ENCODE results near the gene SLC25A21.

SLC25A21 gene

GRCh38 chr14:36674659-36675058 is 497.7 kb downstream of the SLC25A21 start:
- Histone ChIP-seq H3K79me1 (ENCODE audit: low read depth, low read length) (no peaks in the 10 kb centered on the region), H3K23ac (ENCODE audit: low read depth, low read length, poor library complexity) (no peak overlapping the region), H2AFZ (ENCODE audit: low read length) (no peak overlapping the region), H4K8ac (ENCODE audit: low read depth, low read length) (no peak overlapping the region), H2BK5ac (ENCODE audit: low read length) (no peak overlapping the region), H3K4me3 (ENCODE audit: low read length in 2 of 2) (no peak overlapping the region), H3K18ac (ENCODE audit: low read length) (no peak overlapping the region), H3K4ac (ENCODE audit: low read length) (no peak overlapping the region), H4K91ac (ENCODE audit: low read depth, low read length, poor library complexity) (no peak overlapping the region), H3K9me3 (replicated peaks in 1 of 2; ENCODE audit: control insufficient read depth in 2 of 2, insufficient read depth in 1 of 2, low read depth in 1 of 2, low read length in 2 of 2) (peaks cover 0 to 2% of the 10 kb centered on the region in 2 donors), H3K9ac (ENCODE audit: low read depth, low read length, poor library complexity) (no peak overlapping the region), H2AK5ac (ENCODE audit: low read depth, low read length) (no peak overlapping the region), H2BK120ac (ENCODE audit: low read depth, low read length) (no peak overlapping the region), H2BK12ac (ENCODE audit: low read length) (no peak overlapping the region), H3K4me1 (ENCODE audit: control insufficient read depth in 2 of 2, insufficient read depth in 1 of 2, low read depth in 1 of 2, low read length in 2 of 2) (peaks cover 2 to 7% of the 10 kb centered on the region in 2 donors), H3K14ac (ENCODE audit: low read length) (no peak overlapping the region), H3K27me3 (ENCODE audit: control insufficient read depth in 3 of 3, insufficient read depth in 3 of 3, low read depth in 1 of 3, low read length in 3 of 3) (peaks cover 0 to 41% (median 0%) of the 10 kb centered on the region in 3 experiments), H3K4me2 (ENCODE audit: insufficient read depth, low read length, poor library complexity, severe bottlenecking) (no peak overlapping the region), H3K27ac (replicated peaks; ENCODE audit: low read length) (no peak overlapping the region), H3K36me3 (replicated peaks in 1 of 2; ENCODE audit: control insufficient read depth in 2 of 2, insufficient read depth in 2 of 2, low read length in 2 of 2) (no peaks in the 10 kb centered on the region), H2BK15ac (ENCODE audit: low read length) (no peak overlapping the region)
- WGBS, 2 donors (ENCODE audit: extremely low coverage in 2 of 2, insufficient read length in 2 of 2, insufficient replicate concordance in 1 of 2), result no CpG with 5 or more reads among the region's 3 CpGs
- DNase-seq (ENCODE audit: low spot score), result no peak

- no peak overlapping the region for H2BK12ac ChIP-seq (ENCODE audit: low read length)
- H3K4me3 ChIP-seq (ENCODE audit: low read length in 2 of 2), result no peak overlapping the region
- H3K9ac ChIP-seq (ENCODE audit: low read depth, low read length, poor library complexity), result no peak overlapping the region
- no peak overlapping the region for H4K8ac ChIP-seq (ENCODE audit: low read depth, low read length)
- no peak overlapping the region for H2BK15ac ChIP-seq (ENCODE audit: low read length)
- no peak overlapping the region for H2AK5ac ChIP-seq (ENCODE audit: low read depth, low read length)
- WGBS, 2 donors (ENCODE audit: extremely low coverage in 2 of 2, insufficient read length in 2 of 2, insufficient replicate concordance in 1 of 2), result no CpG with 5 or more reads among the region's 4 CpGs
- H2AFZ ChIP-seq (ENCODE audit: low read length), result no peak overlapping the region
- H3K4me2 ChIP-seq (ENCODE audit: insufficient read depth, low read length, poor library complexity, severe bottlenecking), result no peak overlapping the region
- H3K14ac ChIP-seq (ENCODE audit: low read length), result no peak overlapping the region
- H3K9me3 ChIP-seq (replicated peaks in 1 of 2; ENCODE audit: control insufficient read depth in 2 of 2, insufficient read depth in 1 of 2, low read depth in 1 of 2, low read length in 2 of 2), result peaks cover 0 to 2% of the 10 kb centered on the region in 2 donors
- H3K4ac ChIP-seq (ENCODE audit: low read length), result no peak overlapping the region
- no peak overlapping the region for H4K91ac ChIP-seq (ENCODE audit: low read depth, low read length, poor library complexity)
- no peak for DNase-seq (ENCODE audit: low spot score)
- H3K79me1 ChIP-seq (ENCODE audit: low read depth, low read length), result no peaks in the 10 kb centered on the region
- H3K27ac ChIP-seq (replicated peaks; ENCODE audit: low read length), result no peak overlapping the region
- H2BK5ac ChIP-seq (ENCODE audit: low read length), result no peak overlapping the region
- H3K27me3 ChIP-seq (ENCODE audit: control insufficient read depth in 3 of 3, insufficient read depth in 3 of 3, low read depth in 1 of 3, low read length in 3 of 3), result peaks cover 0 to 65% (median 2%) of the 10 kb centered on the region in 3 experiments
- no peak overlapping the region for H3K23ac ChIP-seq (ENCODE audit: low read depth, low read length, poor library complexity)
- peaks cover 2 to 7% of the 10 kb centered on the region in 2 donors for H3K4me1 ChIP-seq (ENCODE audit: control insufficient read depth in 2 of 2, insufficient read depth in 1 of 2, low read depth in 1 of 2, low read length in 2 of 2)
- no peak overlapping the region for H3K18ac ChIP-seq (ENCODE audit: low read length)
- H2BK120ac ChIP-seq (ENCODE audit: low read depth, low read length), result no peak overlapping the region
- no peaks in the 10 kb centered on the region for H3K36me3 ChIP-seq (replicated peaks in 1 of 2; ENCODE audit: control insufficient read depth in 2 of 2, insufficient read depth in 2 of 2, low read length in 2 of 2)
These were observed 500.3 kb downstream of the SLC25A21 start for GRCh38 chr14:36672095-36672494.

GRCh38 chr14:36671149-36671548 is 501.3 kb downstream of the SLC25A21 start:
- H3K4me2 ChIP-seq (ENCODE audit: insufficient read depth, low read length, poor library complexity, severe bottlenecking), result no peak overlapping the region
- H3K79me1 ChIP-seq (ENCODE audit: low read depth, low read length), result peaks cover 3% of the 10 kb centered on the region
- no peak overlapping the region for H4K8ac ChIP-seq (ENCODE audit: low read depth, low read length)
- H3K4ac ChIP-seq (ENCODE audit: low read length), result no peak overlapping the region
- no peak overlapping the region for H2AFZ ChIP-seq (ENCODE audit: low read length)
- H3K27me3 ChIP-seq (ENCODE audit: control insufficient read depth in 3 of 3, insufficient read depth in 3 of 3, low read depth in 1 of 3, low read length in 3 of 3), result peaks cover 8 to 75% (median 12%) of the 10 kb centered on the region in 3 experiments
- no peak overlapping the region for H4K91ac ChIP-seq (ENCODE audit: low read depth, low read length, poor library complexity)
- peaks cover 0 to 2% of the 10 kb centered on the region in 2 donors for H3K9me3 ChIP-seq (replicated peaks in 1 of 2; ENCODE audit: control insufficient read depth in 2 of 2, insufficient read depth in 1 of 2, low read depth in 1 of 2, low read length in 2 of 2)
- H3K4me3 ChIP-seq (ENCODE audit: low read length in 2 of 2), result no peak overlapping the region
- H3K18ac ChIP-seq (ENCODE audit: low read length), result no peak overlapping the region
- WGBS, 2 donors (ENCODE audit: extremely low coverage in 2 of 2, insufficient read length in 2 of 2, insufficient replicate concordance in 1 of 2), result no CpG with 5 or more reads among the region's 3 CpGs
- H2BK5ac ChIP-seq (ENCODE audit: low read length), result no peak overlapping the region
- no peaks in the 10 kb centered on the region for H3K36me3 ChIP-seq (replicated peaks in 1 of 2; ENCODE audit: control insufficient read depth in 2 of 2, insufficient read depth in 2 of 2, low read length in 2 of 2)
- H3K14ac ChIP-seq (ENCODE audit: low read length), result no peak overlapping the region
- no peak for DNase-seq (ENCODE audit: low spot score)
- H3K27ac ChIP-seq (replicated peaks; ENCODE audit: low read length), result no peak overlapping the region
- no peak overlapping the region for H3K9ac ChIP-seq (ENCODE audit: low read depth, low read length, poor library complexity)
- no peak overlapping the region for H2BK120ac ChIP-seq (ENCODE audit: low read depth, low read length)
- no peak overlapping the region for H2AK5ac ChIP-seq (ENCODE audit: low read depth, low read length)
- peaks cover 2 to 10% of the 10 kb centered on the region in 2 donors for H3K4me1 ChIP-seq (ENCODE audit: control insufficient read depth in 2 of 2, insufficient read depth in 1 of 2, low read depth in 1 of 2, low read length in 2 of 2)
- H2BK12ac ChIP-seq (ENCODE audit: low read length), result no peak overlapping the region
- H3K23ac ChIP-seq (ENCODE audit: low read depth, low read length, poor library complexity), result no peak overlapping the region
- H2BK15ac ChIP-seq (ENCODE audit: low read length), result no peak overlapping the region

- peaks cover 32 to 97% (median 44%) of the 10 kb centered on the region in 3 experiments for H3K27me3 ChIP-seq (ENCODE audit: control insufficient read depth in 3 of 3, insufficient read depth in 3 of 3, low read depth in 1 of 3, low read length in 3 of 3)
These were observed 504.7 kb downstream of the SLC25A21 start for GRCh38 chr14:36667679-36668078.

More at GRCh38 chr14:36667679-36668078, 504.7 kb downstream of the SLC25A21 start:
- Histone ChIP-seq H3K9ac (ENCODE audit: low read depth, low read length, poor library complexity) (no peak overlapping the region), H4K91ac (ENCODE audit: low read depth, low read length, poor library complexity) (no peak overlapping the region), H3K4me2 (ENCODE audit: insufficient read depth, low read length, poor library complexity, severe bottlenecking) (no peak overlapping the region), H3K4me3 (ENCODE audit: low read length in 2 of 2) (no peak overlapping the region), H2AK5ac (ENCODE audit: low read depth, low read length) (no peak overlapping the region), H3K9me3 (replicated peaks in 1 of 2; ENCODE audit: control insufficient read depth in 2 of 2, insufficient read depth in 1 of 2, low read depth in 1 of 2, low read length in 2 of 2) (peaks cover 0 to 2% of the 10 kb centered on the region in 2 donors), H3K79me1 (ENCODE audit: low read depth, low read length) (peaks cover 3% of the 10 kb centered on the region), H2BK5ac (ENCODE audit: low read length) (no peak overlapping the region), H3K4ac (ENCODE audit: low read length) (no peak overlapping the region), H3K18ac (ENCODE audit: low read length) (no peak overlapping the region), H3K27ac (replicated peaks; ENCODE audit: low read length) (no peak overlapping the region), H2BK120ac (ENCODE audit: low read depth, low read length) (no peak overlapping the region), H2BK15ac (ENCODE audit: low read length) (no peak overlapping the region), H3K4me1 (ENCODE audit: control insufficient read depth in 2 of 2, insufficient read depth in 1 of 2, low read depth in 1 of 2, low read length in 2 of 2) (peaks cover 10 to 11% of the 10 kb centered on the region in 2 donors), H2AFZ (ENCODE audit: low read length) (no peak overlapping the region), H4K8ac (ENCODE audit: low read depth, low read length) (no peak overlapping the region), H2BK12ac (ENCODE audit: low read length) (no peak overlapping the region), H3K23ac (ENCODE audit: low read depth, low read length, poor library complexity) (no peak overlapping the region), H3K14ac (ENCODE audit: low read length) (no peak overlapping the region), H3K36me3 (replicated peaks in 1 of 2; ENCODE audit: control insufficient read depth in 2 of 2, insufficient read depth in 2 of 2, low read length in 2 of 2) (no peaks in the 10 kb centered on the region)
- DNase-seq (ENCODE audit: low spot score), result no peak
- WGBS, 2 donors (ENCODE audit: extremely low coverage in 2 of 2, insufficient read length in 2 of 2, insufficient replicate concordance in 1 of 2), result no CpG with 5 or more reads among the region's 4 CpGs

All from neuronal stem cell (in vitro differentiated cells).